Neuronal stem cell (in vitro differentiated cells): Measurements from ENCODE around the gene TMEM87B.

ENCODE experiments used
- DNase-seq: peaks from one replicate; pipeline ENCODE4 v3.0.0-alpha.2; 2013; ENCODE audit warnings: low spot score
- H2AFZ ChIP-seq: one replicate; pipeline ENCODE4 v1.6.1; 2013; ENCODE audit warnings: mild to moderate bottlenecking, low read length, inconsistent platforms
- H2AK5ac ChIP-seq: 2 replicates; pipeline ENCODE4 v1.6.1; 2013; ENCODE audit warnings: low read depth, mild to moderate bottlenecking, inconsistent platforms, low read length, moderate library complexity, mixed read lengths
- H2BK120ac ChIP-seq: 2 replicates; pipeline ENCODE4 v1.6.1; 2013; ENCODE audit warnings: low read depth, mild to moderate bottlenecking, inconsistent platforms, low read length, moderate library complexity, mixed read lengths
- H2BK12ac ChIP-seq: one replicate; pipeline ENCODE4 v1.6.1; 2013; ENCODE audit warnings: low read length, inconsistent platforms
- H2BK15ac ChIP-seq: 2 replicates; pipeline ENCODE4 v1.6.1; 2013; ENCODE audit warnings: mild to moderate bottlenecking, low read length, inconsistent platforms, mixed read lengths
- H2BK5ac ChIP-seq: one replicate; pipeline ENCODE4 v1.6.1; 2013; ENCODE audit warnings: inconsistent platforms, mild to moderate bottlenecking, low read length, moderate library complexity
- H3K14ac ChIP-seq: one replicate; pipeline ENCODE4 v1.6.1; 2013; ENCODE audit warnings: low read length, inconsistent platforms
- H3K18ac ChIP-seq: 2 replicates; pipeline ENCODE4 v1.6.1; 2013; ENCODE audit warnings: low read length, inconsistent platforms
- H3K23ac ChIP-seq: 2 replicates; pipeline ENCODE4 v1.6.1; 2013; ENCODE audit warnings: low read depth, mild to moderate bottlenecking, mixed read lengths, low read length, inconsistent platforms; ENCODE audit not compliant: poor library complexity
- H3K27ac ChIP-seq: replicated peaks from 3 replicates; pipeline ENCODE4 v1.5.1; 2013; ENCODE audit warnings: low read length, inconsistent platforms
- H3K27me3 ChIP-seq, 3 experiments: 2 replicates each; pipeline ENCODE4 v1.6.1; 2013; ENCODE audit warnings: low read length in 3 of 3, mild to moderate bottlenecking in 2 of 3, inconsistent platforms in 1 of 3, low read depth in 1 of 3, mixed read lengths in 1 of 3, moderate library complexity in 1 of 3; ENCODE audit not compliant: control insufficient read depth in 3 of 3, insufficient read depth in 3 of 3
- H3K36me3 ChIP-seq, 2 donors: replicated peaks in 1 of 2; 2 replicates each; pipeline ENCODE4 v1.6.1; 2013; ENCODE audit warnings: low read length in 2 of 2; ENCODE audit not compliant: control insufficient read depth in 2 of 2, insufficient read depth in 2 of 2
- H3K4ac ChIP-seq: 2 replicates; pipeline ENCODE4 v1.6.1; 2013; ENCODE audit warnings: inconsistent platforms, mild to moderate bottlenecking, low read length, moderate library complexity
- H3K4me1 ChIP-seq, 2 donors: 1 replicate in 1 of 2; 2 replicates in 1 of 2; pipeline ENCODE4 v1.6.1; 2013; ENCODE audit warnings: low read length in 2 of 2, low read depth in 1 of 2; ENCODE audit not compliant: control insufficient read depth in 2 of 2, insufficient read depth in 1 of 2
- H3K4me2 ChIP-seq: one replicate; pipeline ENCODE4 v1.6.1; 2013; ENCODE audit warnings: mild to moderate bottlenecking, low read length, inconsistent platforms; ENCODE audit not compliant: insufficient read depth, poor library complexity, severe bottlenecking
- H3K4me3 ChIP-seq, 2 donors: 2 replicates each; pipeline ENCODE4 v1.5.1; 2013; ENCODE audit warnings: low read length in 2 of 2, mild to moderate bottlenecking in 2 of 2, inconsistent platforms in 1 of 2, moderate library complexity in 1 of 2
- H3K79me1 ChIP-seq: one replicate; pipeline ENCODE4 v1.6.1; 2013; ENCODE audit warnings: low read depth, mild to moderate bottlenecking, inconsistent platforms, low read length, moderate library complexity
- H3K9ac ChIP-seq: one replicate; pipeline ENCODE4 v1.6.1; 2013; ENCODE audit warnings: mild to moderate bottlenecking, low read depth, low read length, inconsistent platforms; ENCODE audit not compliant: poor library complexity
- H3K9me3 ChIP-seq, 2 donors: replicated peaks in 1 of 2; 2 replicates each; pipeline versions ENCODE3 to v1.6.1; 2013; ENCODE audit warnings: low read length in 2 of 2, mild to moderate bottlenecking in 2 of 2, inconsistent platforms in 1 of 2, low read depth in 1 of 2, mixed read lengths in 1 of 2, moderate library complexity in 1 of 2; ENCODE audit not compliant: control insufficient read depth in 2 of 2, insufficient read depth in 1 of 2
- H4K8ac ChIP-seq: one replicate; pipeline ENCODE4 v1.6.1; 2013; ENCODE audit warnings: low read depth, mild to moderate bottlenecking, inconsistent platforms, low read length, moderate library complexity
- H4K91ac ChIP-seq: one replicate; pipeline ENCODE4 v1.6.1; 2013; ENCODE audit warnings: low read length, low read depth, mild to moderate bottlenecking, inconsistent platforms; ENCODE audit not compliant: poor library complexity
- WGBS, 2 donors: extraction: QIAGEN DNeasy Blood & Tissue Kit; methylation state at CpG; one replicate each; pipeline ENCODE4 v1.1.7; 2013; ENCODE audit warnings: missing lambda C conversion rate in 2 of 2, mixed read lengths in 1 of 2; ENCODE audit not compliant: insufficient read length in 2 of 2, insufficient replicate concordance in 1 of 2; ENCODE audit errors: extremely low coverage in 2 of 2; 5-methylcytosine and 5-hydroxymethylcytosine counted together

The TMEM87B gene

GRCh38 chr2:112148477-112148876 lies 93.4 kb downstream of the TMEM87B start:
- H3K23ac ChIP-seq = no peak overlapping the region
- H3K79me1 ChIP-seq = peaks cover 4% of the 10 kb centered on the region
- no peak overlapping the region for H3K27ac ChIP-seq
- no peaks in the 10 kb centered on the region for H3K9me3 ChIP-seq
- H3K27me3 ChIP-seq = no peaks in the 10 kb centered on the region
- H3K4ac ChIP-seq = no peak overlapping the region
- no peak overlapping the region for H2BK12ac ChIP-seq
- DNase-seq = no peak
- H3K4me1 ChIP-seq = peaks cover 7 to 17% of the 10 kb centered on the region in 2 donors
- H3K9ac ChIP-seq = no peak overlapping the region
- no peak overlapping the region for H2BK15ac ChIP-seq
- H4K91ac ChIP-seq = no peak overlapping the region
- H2AK5ac ChIP-seq = peak overlapping the region; percentile 24
- H3K4me2 ChIP-seq = no peak overlapping the region
- WGBS, 2 donors = no CpG with 5 or more reads among the region's 2 CpGs
- H3K14ac ChIP-seq = no peak overlapping the region
- no peak overlapping the region for H2BK5ac ChIP-seq
- peaks cover 0 to 14% of the 10 kb centered on the region in 2 donors for H3K36me3 ChIP-seq
- H4K8ac ChIP-seq = peak overlapping the region; percentile 52
- H2BK120ac ChIP-seq = no peak overlapping the region
- H2AFZ ChIP-seq = no peak overlapping the region
- H3K4me3 ChIP-seq = no peak overlapping the region
- no peak overlapping the region for H3K18ac ChIP-seq

GRCh38 chr2:112149194-112149593 lies 94.1 kb downstream of the TMEM87B start:
- Histone ChIP-seq H2BK120ac (no peak overlapping the region), H3K18ac (peak overlapping the region; percentile 2), H3K27me3 (no peaks in the 10 kb centered on the region), H3K9ac (no peak overlapping the region), H2BK15ac (no peak overlapping the region), H3K14ac (no peak overlapping the region), H3K79me1 (peaks cover 4% of the 10 kb centered on the region), H3K4me2 (no peak overlapping the region), H3K4ac (no peak overlapping the region), H4K8ac (no peak overlapping the region), H4K91ac (no peak overlapping the region), H3K9me3 (no peaks in the 10 kb centered on the region), H3K27ac (no peak overlapping the region), H3K36me3 (peaks cover 0 to 18% of the 10 kb centered on the region in 2 donors), H3K4me1 (peaks cover 7 to 17% of the 10 kb centered on the region in 2 donors), H3K23ac (peak overlapping the region; percentile 2), H2AK5ac (no peak overlapping the region), H2AFZ (no peak overlapping the region), H3K4me3 (peak overlapping the region in 1 of 2 donors; percentile 5), H2BK5ac (no peak overlapping the region), H2BK12ac (no peak overlapping the region)
- no peak for DNase-seq
- WGBS, 2 donors = no CpG with 5 or more reads among the region's 5 CpGs

GRCh38 chr2:112149866-112150435 lies 94.9 kb downstream of the TMEM87B start:
- H3K27ac ChIP-seq = no peak overlapping the region
- DNase-seq = no peak

GRCh38 chr2:112150447-112150846 lies 95.4 kb downstream of the TMEM87B start:
- Histone ChIP-seq H4K91ac (no peak overlapping the region), H2BK120ac (no peak overlapping the region), H2BK15ac (no peak overlapping the region), H3K4ac (no peak overlapping the region), H3K18ac (no peak overlapping the region), H3K4me1 (peaks cover 7 to 25% of the 10 kb centered on the region in 2 donors), H3K23ac (no peak overlapping the region), H3K27me3 (no peaks in the 10 kb centered on the region), H3K4me2 (no peak overlapping the region), H2BK12ac (no peak overlapping the region), H3K14ac (no peak overlapping the region), H2BK5ac (no peak overlapping the region), H3K9me3 (no peaks in the 10 kb centered on the region), H3K4me3 (no peak overlapping the region), H2AFZ (no peak overlapping the region), H2AK5ac (no peak overlapping the region), H3K79me1 (peaks cover 4% of the 10 kb centered on the region), H3K27ac (no peak overlapping the region), H3K36me3 (peaks cover 0 to 23% of the 10 kb centered on the region in 2 donors), H4K8ac (no peak overlapping the region), H3K9ac (no peak overlapping the region)
- DNase-seq = no peak
- WGBS, 2 donors = no CpG with 5 or more reads among the region's 5 CpGs

More at GRCh38 chr2:112149866-112150435, 94.9 kb downstream of the TMEM87B start:
- no peak overlapping the region for H2BK5ac ChIP-seq
- H3K36me3 ChIP-seq = peaks cover 0 to 21% of the 10 kb centered on the region in 2 donors
- H3K4ac ChIP-seq = no peak overlapping the region
- no peak overlapping the region for H3K9ac ChIP-seq
- no peak overlapping the region for H2BK15ac ChIP-seq
- no peak overlapping the region for H2BK12ac ChIP-seq
- H4K91ac ChIP-seq = no peak overlapping the region
- no peak overlapping the region for H2AK5ac ChIP-seq
- H2BK120ac ChIP-seq = no peak overlapping the region
- H3K23ac ChIP-seq = no peak overlapping the region
- H3K4me2 ChIP-seq = no peak overlapping the region
- H3K27me3 ChIP-seq = no peaks in the 10 kb centered on the region
- H4K8ac ChIP-seq = no peak overlapping the region
- H2AFZ ChIP-seq = no peak overlapping the region
- no peaks in the 10 kb centered on the region for H3K9me3 ChIP-seq
- H3K14ac ChIP-seq = no peak overlapping the region
- WGBS, 2 donors = no CpG with 5 or more reads among the region's 7 CpGs
- H3K79me1 ChIP-seq = peaks cover 4% of the 10 kb centered on the region
- H3K4me1 ChIP-seq = peaks cover 7 to 21% of the 10 kb centered on the region in 2 donors
- no peak overlapping the region for H3K4me3 ChIP-seq
- H3K18ac ChIP-seq = no peak overlapping the region
